PC-9 (cell line): ENCODE measurements around the gene FCGR2B. TPM values are rescaled to one million over a fixed set of nuclear protein-coding genes. Genes with fewer than 3 reads are reported as not detected.

Experiments
- BruUV-seq: library from RNA; stranded (reverse); fragments of 400-500 nt; replicated peaks from 2 replicates; lab custom pipeline; 2021; lab: Mats Ljungman, UMichigan
- CTCF ChIA-PET: fragments of 300-600 bp; sonication (Branson Sonifier 250); formaldehyde crosslinking; loops from one replicate; lab custom pipeline; 2022; ENCODE audit warnings: antibody characterized with exemption; lab: Charles Lee
- POLR2A ChIA-PET: fragments of 300-600 bp; sonication (Branson Sonifier 250); formaldehyde crosslinking; loops from one replicate; lab custom pipeline; 2022; ENCODE audit warnings: antibody characterized with exemption; ENCODE audit not compliant: unreplicated experiment; lab: Charles Lee
- DNase-seq, 2 experiments: peaks; one replicate each; pipeline versions ENCODE4 v3.0.0 to v3.0.0-alpha.2; 2015 to 2022; ENCODE audit warnings: mixed read lengths in 1 of 2
- H2AFZ ChIP-seq: fragments of 200-600 bp; sonication (generic); 2 replicates; pipeline ENCODE4 v1.8.1; 2017; ENCODE audit warnings: antibody characterized with exemption
- H3F3A ChIP-seq: fragments of 200-600 bp; sonication (generic); 2 replicates; pipeline ENCODE4 v1.8.1; 2017; ENCODE audit warnings: antibody characterized with exemption, mild to moderate bottlenecking, low read depth; ENCODE audit not compliant: insufficient read depth
- H3K27ac ChIP-seq: fragments of 200-600 bp; sonication (generic); 2 replicates; pipeline ENCODE4 v1.6.1; 2016; ENCODE audit warnings: mixed run types
- H3K27me3 ChIP-seq: fragments of 200-600 bp; sonication (generic); 2 replicates; pipeline ENCODE4 v1.6.1; 2016; ENCODE audit warnings: low read depth, mixed run types; ENCODE audit not compliant: insufficient read depth
- H3K36me3 ChIP-seq: fragments of 200-600 bp; sonication (generic); 2 replicates; pipeline ENCODE4 v1.6.1; 2016; ENCODE audit warnings: low read depth, mixed run types
- H3K4me1 ChIP-seq: fragments of 200-600 bp; sonication (generic); replicated peaks from 2 replicates; pipeline ENCODE4 v1.6.1; 2016; ENCODE audit warnings: mixed run types; ENCODE audit not compliant: insufficient read depth
- H3K4me2 ChIP-seq: fragments of 200-600 bp; sonication (generic); 2 replicates; pipeline ENCODE4 v1.6.1; 2017; ENCODE audit warnings: mixed run types
- H3K4me3 ChIP-seq: fragments of 200-600 bp; sonication (generic); 2 replicates; pipeline ENCODE4 v1.6.1; 2016; ENCODE audit warnings: mixed run types
- H3K79me2 ChIP-seq: fragments of 200-600 bp; sonication (generic); 2 replicates; pipeline ENCODE4 v1.6.1; 2017; ENCODE audit warnings: low read depth, mixed run types
- H3K9me2 ChIP-seq: fragments of 200-600 bp; sonication (generic); 2 replicates; pipeline ENCODE4 v1.8.1; 2017; ENCODE audit warnings: mild to moderate bottlenecking; ENCODE audit not compliant: insufficient read depth
- H3K9me3 ChIP-seq: fragments of 200-600 bp; sonication (generic); 2 replicates; pipeline ENCODE4 v1.8.1; 2016; ENCODE audit warnings: low read depth; ENCODE audit not compliant: insufficient read depth
- H4K20me1 ChIP-seq: fragments of 200-600 bp; sonication (generic); 2 replicates; pipeline ENCODE4 v1.8.1; 2017; ENCODE audit not compliant: insufficient read depth
- EZH2 ChIP-seq: fragments of 200-600 bp; sonication (generic); IDR thresholded peaks from 2 replicates; pipeline ENCODE4 v1.8.0; 2017; ENCODE audit warnings: antibody characterized with exemption, low read depth
- intact Hi-C: fragments of 100-400 bp; cut with micrococcal nuclease; formaldehyde crosslinking; loops from one replicate; pipeline ENCODE4 v1.10.0; 2022; ENCODE audit not compliant: unreplicated experiment
- total RNA-seq: library from RNA; stranded (reverse); gene quantifications from 2 replicates; pipeline ENCODE4 v1.2.3, GENCODE V29; 2021
- TF ChIP-seq, protein P1 (sequence below): fragments of 200-600 bp; sonication (generic); conservative IDR thresholded peaks from 2 replicates; pipeline ENCODE4 v1.6.1; 2017; ENCODE audit warnings: mixed run types, antibody characterized with exemption, mild to moderate bottlenecking, moderate library complexity

Gene FCGR2B
- total RNA-seq, 1 experiment from 2014 or later: not detected

DNA sequence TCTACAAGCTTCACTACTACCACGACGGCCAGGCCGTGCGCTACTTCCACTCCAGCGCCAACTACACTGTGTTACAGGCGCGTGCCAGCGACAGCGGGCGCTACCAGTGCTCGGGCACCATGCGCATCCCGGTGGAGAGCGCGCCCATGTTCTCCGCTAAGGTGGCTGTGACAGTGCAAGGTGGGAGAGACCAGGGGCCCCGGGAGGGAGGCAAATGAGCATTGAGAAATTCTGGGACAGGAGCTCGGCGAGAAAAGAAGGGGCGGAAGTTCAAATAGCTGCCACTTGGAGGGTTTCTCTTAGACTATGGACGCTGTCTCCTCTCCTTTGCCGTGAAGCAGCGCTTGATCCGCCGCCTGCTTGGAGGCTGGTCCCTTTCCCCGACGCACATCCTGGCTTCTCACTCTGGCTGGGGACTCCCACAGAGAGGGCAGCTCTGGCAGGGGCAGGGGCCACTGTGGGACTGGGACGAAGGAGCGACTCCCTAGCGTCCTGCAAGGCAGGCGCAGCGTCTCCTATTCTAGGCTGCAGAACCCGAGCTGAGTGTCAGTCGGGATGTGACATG, 63.0 kb downstream of the FCGR2B start:
- Histone ChIP-seq H3K4me1 (peaks cover 66% of the 10 kb centered on the region), H3K4me2 (peak overlapping the region; percentile 99), H3K27me3 (no peaks in the 10 kb centered on the region), H4K20me1 (no peaks in the 10 kb centered on the region), H3K36me3 (no peaks in the 10 kb centered on the region), H3K4me3 (peak overlapping the region; percentile 97), H3F3A (peaks cover 27% of the 10 kb centered on the region), H2AFZ (peak overlapping the region; percentile 88), H3K9me3 (no peaks in the 10 kb centered on the region), H3K79me2 (peaks cover 18% of the 10 kb centered on the region), H3K27ac (peak overlapping the region; percentile 69), H3K9me2 (no peaks in the 10 kb centered on the region)
- intact Hi-C loops: loop anchor here (2.0 kb wide), 2 partner anchors 23 to 113 kb away; partner anchors contain the start of gene DUSP12
- TSS peak; percentile 49 for BruUV-seq
- TF ChIP-seq, protein P1, sequence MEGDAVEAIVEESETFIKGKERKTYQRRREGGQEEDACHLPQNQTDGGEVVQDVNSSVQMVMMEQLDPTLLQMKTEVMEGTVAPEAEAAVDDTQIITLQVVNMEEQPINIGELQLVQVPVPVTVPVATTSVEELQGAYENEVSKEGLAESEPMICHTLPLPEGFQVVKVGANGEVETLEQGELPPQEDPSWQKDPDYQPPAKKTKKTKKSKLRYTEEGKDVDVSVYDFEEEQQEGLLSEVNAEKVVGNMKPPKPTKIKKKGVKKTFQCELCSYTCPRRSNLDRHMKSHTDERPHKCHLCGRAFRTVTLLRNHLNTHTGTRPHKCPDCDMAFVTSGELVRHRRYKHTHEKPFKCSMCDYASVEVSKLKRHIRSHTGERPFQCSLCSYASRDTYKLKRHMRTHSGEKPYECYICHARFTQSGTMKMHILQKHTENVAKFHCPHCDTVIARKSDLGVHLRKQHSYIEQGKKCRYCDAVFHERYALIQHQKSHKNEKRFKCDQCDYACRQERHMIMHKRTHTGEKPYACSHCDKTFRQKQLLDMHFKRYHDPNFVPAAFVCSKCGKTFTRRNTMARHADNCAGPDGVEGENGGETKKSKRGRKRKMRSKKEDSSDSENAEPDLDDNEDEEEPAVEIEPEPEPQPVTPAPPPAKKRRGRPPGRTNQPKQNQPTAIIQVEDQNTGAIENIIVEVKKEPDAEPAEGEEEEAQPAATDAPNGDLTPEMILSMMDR: 0 out of 2 replicates have a peak, but pooled peaks have one; percentile 24
- TF ChIP-seq EZH2: no peak
- POLR2A ChIA-PET: interaction anchor here (0.5 to 0.7 kb wide), 3 partner anchors 326 to 1318 kb away, joined by 5 to 9 read pairs (median 6); no protein-coding TSS in a partner anchor
- peak; percentile 44 to 51 for DNase-seq
- CTCF ChIA-PET: no interaction called here

- Histone ChIP-seq H2AFZ (peak overlapping the region; percentile 93), H3K4me1 (peaks cover 66% of the 10 kb centered on the region), H3K27ac (peak overlapping the region; percentile 88), H3K79me2 (peaks cover 18% of the 10 kb centered on the region), H3K9me2 (no peaks in the 10 kb centered on the region), H3K4me2 (peak overlapping the region; percentile 99), H4K20me1 (no peaks in the 10 kb centered on the region), H3K27me3 (no peaks in the 10 kb centered on the region), H3K9me3 (no peaks in the 10 kb centered on the region), H3K4me3 (peak overlapping the region; percentile 97), H3K36me3 (no peaks in the 10 kb centered on the region), H3F3A (peaks cover 27% of the 10 kb centered on the region)
- POLR2A ChIA-PET: interaction anchor here (0.5 to 0.7 kb wide), 3 partner anchors 327 to 1319 kb away, joined by 3 to 9 read pairs (median 5); no protein-coding TSS in a partner anchor
- BruUV-seq: no TSS peak
- DNase-seq: peak; percentile 70 to 80
- intact Hi-C loops: loop anchor here (2.0 kb wide), 2 partner anchors 22 to 114 kb away; partner anchors contain the start of gene DUSP12
- TF ChIP-seq EZH2: no peak
- TF ChIP-seq, protein P1: no peak
- CTCF ChIA-PET: interaction anchor here (0.7 kb wide), 1 partner anchor 114 kb away, joined by 5 read pairs; no protein-coding TSS in a partner anchor
These were observed 63.7 kb downstream of the FCGR2B start for GRCh38 chr1:161726473-161727255.

GRCh38 chr1:161727256-161727924, 64.4 kb downstream of the FCGR2B start:
- H3K27me3 ChIP-seq: no peaks in the 10 kb centered on the region
- H3F3A ChIP-seq: peaks cover 27% of the 10 kb centered on the region
- H3K4me2 ChIP-seq: peak overlapping the region; percentile 92
- H3K36me3 ChIP-seq: no peaks in the 10 kb centered on the region
- CTCF ChIA-PET: interaction anchor here (0.6 to 0.7 kb wide), 2 partner anchors 11 to 115 kb away, joined by 3 to 5 read pairs; no protein-coding TSS in a partner anchor
- no peak for DNase-seq
- intact Hi-C loops: loop anchor here (2.0 kb wide), 2 partner anchors 21 to 115 kb away; partner anchors contain the start of gene DUSP12
- H2AFZ ChIP-seq: peak overlapping the region; percentile 93
- POLR2A ChIA-PET: interaction anchor here (0.7 kb wide), 1 partner anchor 607 kb away, joined by 3 read pairs; no protein-coding TSS in a partner anchor
- no peaks in the 10 kb centered on the region for H3K9me2 ChIP-seq
- H4K20me1 ChIP-seq: no peaks in the 10 kb centered on the region
- peaks cover 18% of the 10 kb centered on the region for H3K79me2 ChIP-seq
- H3K9me3 ChIP-seq: no peaks in the 10 kb centered on the region
- TSS peak; percentile 95 for BruUV-seq
- TF ChIP-seq, protein P1: no peak
- TF ChIP-seq EZH2: no peak
- H3K4me1 ChIP-seq: peaks cover 61% of the 10 kb centered on the region
- peak overlapping the region; percentile 88 for H3K27ac ChIP-seq
- peak overlapping the region; percentile 97 for H3K4me3 ChIP-seq
